HCT116 (cell line): Measurements from ENCODE around the gene NID2. TPM values are rescaled to one million over a fixed set of nuclear protein-coding genes. Genes with fewer than 3 reads are reported as not detected.

Experiments used
- ATAC-seq: fragments of 200-7000 bp; cut with Tn5 transposase; 2 replicates; pipeline ENCODE4 v1.9.1; 2020; ENCODE audit warnings: mild to moderate bottlenecking, moderate library complexity
- BruUV-seq: library from RNA; stranded (reverse); fragments of 400-500 nt; replicated peaks from 2 replicates; lab custom pipeline; 2021; lab: Mats Ljungman, UMichigan
- CTCF ChIA-PET: fragments of 300-600 bp; sonication (Branson Sonifier 250); formaldehyde crosslinking; loops from one replicate; lab custom pipeline; 2021; ENCODE audit warnings: antibody characterized with exemption; lab: Charles Lee
- POLR2A ChIA-PET: fragments of 300-600, 350-600 bp; sonication (Branson Sonifier 250); formaldehyde crosslinking; loops from one replicate; lab custom pipeline; 2021; ENCODE audit warnings: antibody characterized with exemption; lab: Charles Lee
- RAD21 ChIA-PET, 2 experiments: fragments of 300-600 bp; sonication (Branson Sonifier 250); formaldehyde crosslinking; loops; one replicate each; lab custom pipeline; 2023; ENCODE audit warnings: low total read pairs in 2 of 2; ENCODE audit not compliant: uncharacterized antibody in 2 of 2, unreplicated experiment in 2 of 2, low non-redundant PET in 1 of 2; lab: Charles Lee
- DNase-seq: peaks from one replicate; pipeline ENCODE4 v3.0.0-alpha.2; 2010; ENCODE audit warnings: low read depth, low spot score
- H2AFZ ChIP-seq: fragments of 200-600 bp; shearing (Covaris generic), sonication (generic); 2 replicates; pipeline ENCODE4 v1.6.1; 2017; ENCODE audit warnings: low read depth, mixed run types, mixed read lengths, antibody characterized with exemption, low read length; ENCODE audit not compliant: poor library complexity, severe bottlenecking
- H3K27ac ChIP-seq: 2 replicates; pipeline ENCODE4 v1.5.1; 2012; ENCODE audit warnings: low read depth, low read length
- H3K27me3 ChIP-seq: fragments of 200-600 bp; sonication (generic); 2 replicates; pipeline ENCODE4 v1.6.1; 2016; ENCODE audit warnings: mixed run types, low read length, mixed read lengths; ENCODE audit not compliant: insufficient read depth
- H3K36me3 ChIP-seq, 2 experiments: fragments of 200-500 bp in 1 of 2; fragments of 200-600 bp in 1 of 2; sonication (Bioruptor generic) in 1 of 2; sonication (generic) in 1 of 2; 2 replicates each; pipeline versions ENCODE4 v1.5.1 to v1.6.1; 2014 to 2016; ENCODE audit warnings: low read length in 2 of 2, inconsistent platforms in 1 of 2, mixed read lengths in 1 of 2, mixed run types in 1 of 2; ENCODE audit not compliant: insufficient read depth in 2 of 2, control insufficient read depth in 1 of 2
- H3K4me1 ChIP-seq, 2 experiments: fragments of 200-600 bp in 1 of 2; sonication (generic) in 1 of 2; 2 replicates each; pipeline versions ENCODE4 v1.5.1 to v1.6.1; 2012 to 2017; ENCODE audit warnings: low read length in 2 of 2, inconsistent platforms in 1 of 2, mild to moderate bottlenecking in 1 of 2, mixed read lengths in 1 of 2, mixed run types in 1 of 2, moderate library complexity in 1 of 2; ENCODE audit not compliant: insufficient read depth in 2 of 2, control insufficient read depth in 1 of 2
- H3K4me2 ChIP-seq: fragments of 200-600 bp; sonication (generic); 2 replicates; pipeline ENCODE4 v1.6.1; 2017; ENCODE audit warnings: mixed run types, low read length, mixed read lengths
- H3K4me3 ChIP-seq, 2 experiments: fragments of 200-600 bp in 1 of 2; sonication (generic) in 1 of 2; replicated peaks in 1 of 2; 2 replicates each; pipeline ENCODE4 v1.5.1; 2011 to 2016; ENCODE audit warnings: low read length in 2 of 2, control low read depth in 1 of 2, low read depth in 1 of 2, mild to moderate bottlenecking in 1 of 2, mixed read lengths in 1 of 2, mixed run types in 1 of 2
- H3K79me2 ChIP-seq: fragments of 200-600 bp; sonication (generic); 2 replicates; pipeline ENCODE4 v1.6.1; 2017; ENCODE audit warnings: mild to moderate bottlenecking, mixed run types, low read length, moderate library complexity, mixed read lengths; ENCODE audit not compliant: insufficient read depth
- H3K9ac ChIP-seq: fragments of 200-600 bp; sonication (generic); 2 replicates; pipeline ENCODE4 v1.6.1; 2016; ENCODE audit warnings: low read length, mixed read lengths
- H3K9me2 ChIP-seq: fragments of 200-600 bp; sonication (generic), shearing (Covaris generic); 2 replicates; pipeline ENCODE4 v1.6.1; 2017; ENCODE audit warnings: mixed run types, mild to moderate bottlenecking, moderate library complexity; ENCODE audit not compliant: insufficient read depth
- H3K9me3 ChIP-seq, 2 experiments: fragments of 200-500 bp in 1 of 2; fragments of 200-600 bp in 1 of 2; sonication (Bioruptor generic) in 1 of 2; sonication (generic) in 1 of 2; 2 replicates each; pipeline ENCODE4 v1.6.1; 2014 to 2017; ENCODE audit warnings: low read length in 2 of 2, mixed read lengths in 2 of 2, inconsistent platforms in 1 of 2, low read depth in 1 of 2, mild to moderate bottlenecking in 1 of 2, mixed run types in 1 of 2, moderate library complexity in 1 of 2; ENCODE audit not compliant: control insufficient read depth in 1 of 2, insufficient read depth in 1 of 2
- H4K20me1 ChIP-seq: fragments of 200-600 bp; sonication (generic), shearing (Covaris generic); 2 replicates; pipeline ENCODE4 v1.6.1; 2017; ENCODE audit warnings: mixed run types, mild to moderate bottlenecking, moderate library complexity; ENCODE audit not compliant: insufficient read depth
- CBX3 ChIP-seq: IDR thresholded peaks from 2 replicates; pipeline ENCODE4 v1.6.1; 2012; ENCODE audit warnings: low read depth
- POLR2A ChIP-seq: IDR thresholded peaks from 2 replicates; pipeline ENCODE4 v1.7.0; 2011; ENCODE audit warnings: borderline replicate concordance; ENCODE audit not compliant: insufficient read depth, insufficient read length; ENCODE audit errors: extremely low read depth
- ZNF274 ChIP-seq: fragments of 200-500 bp; sonication (Bioruptor generic); IDR thresholded peaks from 2 replicates; pipeline ENCODE4 v1.6.1; 2014; ENCODE audit warnings: mild to moderate bottlenecking, low read depth, low read length, inconsistent platforms
- intact Hi-C: fragments of 100-400 bp; cut with micrococcal nuclease; formaldehyde crosslinking; loops from 2 replicates; pipeline ENCODE4 v1.10.0; 2022
- total RNA-seq: library from RNA; stranded (reverse); gene quantifications from one replicate; pipeline ENCODE4 v1.2.1, GENCODE V29; 2021; ENCODE audit not compliant: unreplicated experiment
- TF ChIP-seq, protein P1 (sequence below): IDR thresholded peaks from 2 replicates; pipeline ENCODE4 v1.6.1; 2012
- TF ChIP-seq, protein P2 (sequence below): IDR thresholded peaks from 2 replicates; pipeline ENCODE4 v1.6.1; 2012; ENCODE audit warnings: low read depth
- TF ChIP-seq, protein P3 (sequence below), 3 experiments: fragments of 200-600 bp in 1 of 3; sonication (generic) in 1 of 3; IDR thresholded peaks in 2 of 3; conservative IDR thresholded peaks in 1 of 3; 2 replicates each; pipeline ENCODE4 v1.5.1; 2012 to 2017; ENCODE audit warnings: low read depth in 2 of 3, low read length in 2 of 3, antibody characterized with exemption in 1 of 3, borderline replicate concordance in 1 of 3, control low read depth in 1 of 3, mild to moderate bottlenecking in 1 of 3, mixed read lengths in 1 of 3, mixed run types in 1 of 3, moderate library complexity in 1 of 3; ENCODE audit not compliant: insufficient read depth in 1 of 3

NID2 gene
- total RNA-seq, 1 experiment from 2014 or later = 0.84 TPM

DNA sequence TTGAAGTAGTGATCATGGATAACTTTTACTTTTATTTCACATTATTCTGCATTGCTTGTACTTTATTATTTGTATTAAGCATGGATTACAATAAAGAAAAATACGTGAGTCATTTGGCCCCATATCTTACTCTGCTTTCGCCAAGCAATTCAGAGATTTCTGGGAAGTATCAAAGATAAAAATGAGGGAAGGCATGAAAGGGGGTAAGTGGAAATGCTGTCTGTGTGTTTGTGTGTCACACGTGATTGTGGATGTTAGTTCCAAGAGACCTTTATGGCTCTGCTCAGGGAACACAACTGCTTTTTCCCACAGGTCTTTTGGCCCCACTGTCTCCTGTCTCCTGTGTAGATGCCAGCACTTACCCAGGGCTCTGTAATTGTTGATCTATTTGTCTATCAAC lies 10.5 kb downstream of the NID2 start (continued):
- no peak for TF ChIP-seq ZNF274
- TF ChIP-seq, protein P1, sequence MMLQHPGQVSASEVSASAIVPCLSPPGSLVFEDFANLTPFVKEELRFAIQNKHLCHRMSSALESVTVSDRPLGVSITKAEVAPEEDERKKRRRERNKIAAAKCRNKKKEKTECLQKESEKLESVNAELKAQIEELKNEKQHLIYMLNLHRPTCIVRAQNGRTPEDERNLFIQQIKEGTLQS = no peak
- TF ChIP-seq, all 23 proteins: peak for 0

DNA sequence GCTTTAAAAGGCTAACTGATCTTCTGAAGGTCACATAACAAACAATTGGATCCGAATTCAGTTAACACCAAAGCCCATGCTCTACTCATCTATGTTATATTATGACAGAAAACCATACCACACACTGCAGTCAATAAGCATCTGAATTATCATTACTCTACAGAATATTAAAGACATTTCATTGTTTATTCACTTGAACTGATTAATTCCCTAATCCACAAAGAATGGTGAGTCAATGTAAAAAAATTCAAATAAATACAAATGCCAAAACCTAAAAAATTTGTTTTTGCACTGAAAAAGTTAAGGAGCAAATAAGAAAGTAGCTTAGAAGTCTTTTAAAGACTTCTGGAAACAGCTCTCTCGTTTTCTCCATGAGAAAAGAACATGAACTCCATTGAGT lies 13.7 kb downstream of the NID2 start:
- POLR2A ChIA-PET = no interaction called here
- Histone ChIP-seq H3K27ac (no peak overlapping the region), H2AFZ (no peak overlapping the region), H3K9ac (no peak overlapping the region), H3K9me2 (no peaks in the 10 kb centered on the region), H4K20me1 (no peaks in the 10 kb centered on the region), H3K4me3 (no peak overlapping the region), H3K79me2 (no peaks in the 10 kb centered on the region), H3K36me3 (no peaks in the 10 kb centered on the region), H3K27me3 (no peaks in the 10 kb centered on the region), H3K4me2 (no peak overlapping the region), H3K4me1 (no peaks in the 10 kb centered on the region), H3K9me3 (no peaks in the 10 kb centered on the region)
- DNase-seq (no peak), ATAC-seq (no peak)
- intact Hi-C loops = no loop called here
- RAD21 ChIA-PET = no interaction called here
- TF ChIP-seq POLR2A (no peak), CBX3 (no peak)
- TF ChIP-seq, protein P2, sequence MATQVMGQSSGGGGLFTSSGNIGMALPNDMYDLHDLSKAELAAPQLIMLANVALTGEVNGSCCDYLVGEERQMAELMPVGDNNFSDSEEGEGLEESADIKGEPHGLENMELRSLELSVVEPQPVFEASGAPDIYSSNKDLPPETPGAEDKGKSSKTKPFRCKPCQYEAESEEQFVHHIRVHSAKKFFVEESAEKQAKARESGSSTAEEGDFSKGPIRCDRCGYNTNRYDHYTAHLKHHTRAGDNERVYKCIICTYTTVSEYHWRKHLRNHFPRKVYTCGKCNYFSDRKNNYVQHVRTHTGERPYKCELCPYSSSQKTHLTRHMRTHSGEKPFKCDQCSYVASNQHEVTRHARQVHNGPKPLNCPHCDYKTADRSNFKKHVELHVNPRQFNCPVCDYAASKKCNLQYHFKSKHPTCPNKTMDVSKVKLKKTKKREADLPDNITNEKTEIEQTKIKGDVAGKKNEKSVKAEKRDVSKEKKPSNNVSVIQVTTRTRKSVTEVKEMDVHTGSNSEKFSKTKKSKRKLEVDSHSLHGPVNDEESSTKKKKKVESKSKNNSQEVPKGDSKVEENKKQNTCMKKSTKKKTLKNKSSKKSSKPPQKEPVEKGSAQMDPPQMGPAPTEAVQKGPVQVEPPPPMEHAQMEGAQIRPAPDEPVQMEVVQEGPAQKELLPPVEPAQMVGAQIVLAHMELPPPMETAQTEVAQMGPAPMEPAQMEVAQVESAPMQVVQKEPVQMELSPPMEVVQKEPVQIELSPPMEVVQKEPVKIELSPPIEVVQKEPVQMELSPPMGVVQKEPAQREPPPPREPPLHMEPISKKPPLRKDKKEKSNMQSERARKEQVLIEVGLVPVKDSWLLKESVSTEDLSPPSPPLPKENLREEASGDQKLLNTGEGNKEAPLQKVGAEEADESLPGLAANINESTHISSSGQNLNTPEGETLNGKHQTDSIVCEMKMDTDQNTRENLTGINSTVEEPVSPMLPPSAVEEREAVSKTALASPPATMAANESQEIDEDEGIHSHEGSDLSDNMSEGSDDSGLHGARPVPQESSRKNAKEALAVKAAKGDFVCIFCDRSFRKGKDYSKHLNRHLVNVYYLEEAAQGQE = no peak
- TF ChIP-seq, protein P3, sequence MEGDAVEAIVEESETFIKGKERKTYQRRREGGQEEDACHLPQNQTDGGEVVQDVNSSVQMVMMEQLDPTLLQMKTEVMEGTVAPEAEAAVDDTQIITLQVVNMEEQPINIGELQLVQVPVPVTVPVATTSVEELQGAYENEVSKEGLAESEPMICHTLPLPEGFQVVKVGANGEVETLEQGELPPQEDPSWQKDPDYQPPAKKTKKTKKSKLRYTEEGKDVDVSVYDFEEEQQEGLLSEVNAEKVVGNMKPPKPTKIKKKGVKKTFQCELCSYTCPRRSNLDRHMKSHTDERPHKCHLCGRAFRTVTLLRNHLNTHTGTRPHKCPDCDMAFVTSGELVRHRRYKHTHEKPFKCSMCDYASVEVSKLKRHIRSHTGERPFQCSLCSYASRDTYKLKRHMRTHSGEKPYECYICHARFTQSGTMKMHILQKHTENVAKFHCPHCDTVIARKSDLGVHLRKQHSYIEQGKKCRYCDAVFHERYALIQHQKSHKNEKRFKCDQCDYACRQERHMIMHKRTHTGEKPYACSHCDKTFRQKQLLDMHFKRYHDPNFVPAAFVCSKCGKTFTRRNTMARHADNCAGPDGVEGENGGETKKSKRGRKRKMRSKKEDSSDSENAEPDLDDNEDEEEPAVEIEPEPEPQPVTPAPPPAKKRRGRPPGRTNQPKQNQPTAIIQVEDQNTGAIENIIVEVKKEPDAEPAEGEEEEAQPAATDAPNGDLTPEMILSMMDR (IDR thresholded peaks at IDR 0.05 in 2 of 3, conservative IDR thresholded peaks at IDR 0.05 in 1 of 3; ENCODE audit: borderline replicate concordance in 1 of 3, insufficient read depth in 1 of 3, low read depth in 2 of 3, low read length in 2 of 3) = no peak
- CTCF ChIA-PET = no interaction called here
- no TSS peak for BruUV-seq
